B cell (primary cell): ENCODE results near the gene GNL3.

ENCODE experiments used
- EZH2 ChIP-seq: IDR thresholded peaks from 2 replicates; pipeline ENCODE4 v1.6.1; 2012; ENCODE audit warnings: borderline replicate concordance, low read depth, mild to moderate bottlenecking, moderate library complexity, low read length; ENCODE audit not compliant: insufficient read depth, poor library complexity, severe bottlenecking
- TF ChIP-seq, protein P1 (sequence below): fragments of 200-600 bp; IDR thresholded peaks from one replicate; pipeline ENCODE4 v1.8.0; 2022; ENCODE audit warnings: antibody characterized with exemption, mild to moderate bottlenecking

GRCh38 chr3:52682016-52682415 lies 3.8 kb upstream of the GNL3 start:
- TF ChIP-seq, protein P1, sequence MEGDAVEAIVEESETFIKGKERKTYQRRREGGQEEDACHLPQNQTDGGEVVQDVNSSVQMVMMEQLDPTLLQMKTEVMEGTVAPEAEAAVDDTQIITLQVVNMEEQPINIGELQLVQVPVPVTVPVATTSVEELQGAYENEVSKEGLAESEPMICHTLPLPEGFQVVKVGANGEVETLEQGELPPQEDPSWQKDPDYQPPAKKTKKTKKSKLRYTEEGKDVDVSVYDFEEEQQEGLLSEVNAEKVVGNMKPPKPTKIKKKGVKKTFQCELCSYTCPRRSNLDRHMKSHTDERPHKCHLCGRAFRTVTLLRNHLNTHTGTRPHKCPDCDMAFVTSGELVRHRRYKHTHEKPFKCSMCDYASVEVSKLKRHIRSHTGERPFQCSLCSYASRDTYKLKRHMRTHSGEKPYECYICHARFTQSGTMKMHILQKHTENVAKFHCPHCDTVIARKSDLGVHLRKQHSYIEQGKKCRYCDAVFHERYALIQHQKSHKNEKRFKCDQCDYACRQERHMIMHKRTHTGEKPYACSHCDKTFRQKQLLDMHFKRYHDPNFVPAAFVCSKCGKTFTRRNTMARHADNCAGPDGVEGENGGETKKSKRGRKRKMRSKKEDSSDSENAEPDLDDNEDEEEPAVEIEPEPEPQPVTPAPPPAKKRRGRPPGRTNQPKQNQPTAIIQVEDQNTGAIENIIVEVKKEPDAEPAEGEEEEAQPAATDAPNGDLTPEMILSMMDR = no peak
- TF ChIP-seq EZH2 = no peak
